NB4 (cell line): ENCODE data around the gene PLA2G1B.

Source experiments
- DNase-seq: peaks from one replicate; pipeline ENCODE4 v3.0.0; 2010; ENCODE audit warnings: low read depth
- H3K4me3 ChIP-seq: one replicate; pipeline ENCODE4 v1.5.1; 2011; ENCODE audit warnings: mild to moderate bottlenecking, low read depth, low read length, moderate library complexity
- MYC ChIP-seq: IDR thresholded peaks from 2 replicates; pipeline ENCODE4 v1.6.1; 2011; ENCODE audit warnings: low read depth, low read length
- POLR2A ChIP-seq: IDR thresholded peaks from 2 replicates; pipeline ENCODE4 v1.6.1; 2011; ENCODE audit warnings: mild to moderate bottlenecking; ENCODE audit not compliant: insufficient read length; ENCODE audit errors: extremely low read depth
- TF ChIP-seq, protein P1 (sequence below): IDR thresholded peaks from 2 replicates; pipeline ENCODE4 v1.6.1; 2011; ENCODE audit warnings: low read depth, low read length
- TF ChIP-seq, protein P2 (sequence below): IDR thresholded peaks from one replicate; pipeline ENCODE4 v1.5.1; 2012; ENCODE audit warnings: low read depth, low read length

The PLA2G1B gene

DNA sequence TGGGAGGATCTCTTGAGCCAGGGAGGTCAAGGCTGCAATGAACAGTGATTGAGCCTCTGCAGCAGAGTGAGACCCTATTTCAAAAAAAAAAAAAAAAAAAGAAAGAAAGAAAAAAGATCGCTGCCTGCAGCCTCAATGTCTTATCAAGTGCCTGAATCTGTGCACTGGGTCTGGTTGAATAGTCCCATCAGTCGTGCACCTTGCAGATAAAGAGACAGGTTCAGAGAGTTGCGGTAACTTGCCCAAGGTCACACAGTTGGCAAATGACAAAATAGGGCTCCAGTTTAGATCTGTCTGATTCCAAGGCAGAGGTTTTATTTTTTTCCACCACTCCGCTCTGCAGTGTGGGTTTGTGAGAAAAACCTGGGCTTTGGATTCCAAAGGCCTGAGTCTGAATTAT is 649 bp upstream of the PLA2G1B start:
- TF ChIP-seq POLR2A (no peak), MYC (no peak)
- TF ChIP-seq, protein P1, sequence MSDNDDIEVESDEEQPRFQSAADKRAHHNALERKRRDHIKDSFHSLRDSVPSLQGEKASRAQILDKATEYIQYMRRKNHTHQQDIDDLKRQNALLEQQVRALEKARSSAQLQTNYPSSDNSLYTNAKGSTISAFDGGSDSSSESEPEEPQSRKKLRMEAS: no peak
- TF ChIP-seq, protein P2, sequence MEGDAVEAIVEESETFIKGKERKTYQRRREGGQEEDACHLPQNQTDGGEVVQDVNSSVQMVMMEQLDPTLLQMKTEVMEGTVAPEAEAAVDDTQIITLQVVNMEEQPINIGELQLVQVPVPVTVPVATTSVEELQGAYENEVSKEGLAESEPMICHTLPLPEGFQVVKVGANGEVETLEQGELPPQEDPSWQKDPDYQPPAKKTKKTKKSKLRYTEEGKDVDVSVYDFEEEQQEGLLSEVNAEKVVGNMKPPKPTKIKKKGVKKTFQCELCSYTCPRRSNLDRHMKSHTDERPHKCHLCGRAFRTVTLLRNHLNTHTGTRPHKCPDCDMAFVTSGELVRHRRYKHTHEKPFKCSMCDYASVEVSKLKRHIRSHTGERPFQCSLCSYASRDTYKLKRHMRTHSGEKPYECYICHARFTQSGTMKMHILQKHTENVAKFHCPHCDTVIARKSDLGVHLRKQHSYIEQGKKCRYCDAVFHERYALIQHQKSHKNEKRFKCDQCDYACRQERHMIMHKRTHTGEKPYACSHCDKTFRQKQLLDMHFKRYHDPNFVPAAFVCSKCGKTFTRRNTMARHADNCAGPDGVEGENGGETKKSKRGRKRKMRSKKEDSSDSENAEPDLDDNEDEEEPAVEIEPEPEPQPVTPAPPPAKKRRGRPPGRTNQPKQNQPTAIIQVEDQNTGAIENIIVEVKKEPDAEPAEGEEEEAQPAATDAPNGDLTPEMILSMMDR: no peak
- H3K4me3 ChIP-seq: no peak overlapping the region
- no peak for DNase-seq

GRCh38 chr12:120324841-120325417 is 2.6 kb downstream of the PLA2G1B start:
- TF ChIP-seq MYC (no peak), POLR2A (no peak)
- no peak overlapping the region for H3K4me3 ChIP-seq
- DNase-seq: no peak

GRCh38 chr12:120323772-120324171 is 3.8 kb downstream of the PLA2G1B start:
- no peak for DNase-seq
- no peak for TF ChIP-seq POLR2A
- no peak for TF ChIP-seq MYC
- TF ChIP-seq, protein P1: no peak
- TF ChIP-seq, protein P2: no peak

DNA sequence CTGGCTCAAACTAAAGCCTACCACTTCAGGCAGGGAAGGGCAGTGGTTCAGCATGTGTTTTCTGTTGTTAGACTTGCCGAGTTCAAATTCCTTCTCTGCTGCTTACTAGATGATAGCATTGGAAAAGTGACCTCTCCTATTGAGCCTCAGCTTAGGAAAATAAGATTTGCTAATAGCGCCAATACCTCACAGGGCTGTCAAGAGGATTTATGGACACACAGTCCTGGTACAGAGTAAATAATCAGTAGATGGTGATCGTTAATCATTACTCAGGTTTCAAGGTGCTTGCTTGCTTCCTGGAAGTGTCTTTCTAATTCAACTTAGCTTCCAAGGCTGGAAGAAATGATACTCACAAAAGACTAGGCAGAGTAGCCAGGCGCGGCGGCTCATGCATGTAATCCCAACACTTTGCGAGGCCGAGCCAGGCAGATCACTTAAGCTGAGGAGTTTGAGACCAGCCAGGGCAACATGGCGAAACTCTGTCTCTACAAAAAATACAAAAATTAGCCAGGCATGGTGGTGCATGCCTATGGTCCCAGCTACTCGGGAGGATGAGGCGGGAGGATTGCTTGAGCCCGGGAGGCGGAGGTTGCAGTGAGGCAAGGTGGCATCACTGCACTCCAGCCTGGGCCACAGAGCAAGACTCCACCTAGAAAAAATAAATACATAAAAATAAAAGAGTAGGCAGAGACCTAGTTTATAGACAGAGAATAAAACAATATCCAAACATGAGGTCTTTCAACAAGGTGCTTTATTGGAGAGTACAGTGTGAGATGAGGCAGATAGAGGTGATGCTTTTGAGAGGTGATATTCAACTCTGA is 6.0 kb downstream of the PLA2G1B start:
- TF ChIP-seq, protein P1: no peak
- TF ChIP-seq, protein P2: no peak
- no peak for TF ChIP-seq MYC
- TF ChIP-seq POLR2A: no peak
- no peak for DNase-seq
- H3K4me3 ChIP-seq: no peak overlapping the region

More at GRCh38 chr12:120323772-120324171, 3.8 kb downstream of the PLA2G1B start:
- H3K4me3 ChIP-seq: no peak overlapping the region

- TF ChIP-seq POLR2A: peak; percentile 93
- peak; percentile 90 for TF ChIP-seq MYC
- TF ChIP-seq, protein P1: peak; percentile 100
- TF ChIP-seq, protein P2: peak; percentile 36
- peak; percentile 100 for DNase-seq
- peak overlapping the region; percentile 80 for H3K4me3 ChIP-seq
Observed at GRCh38 chr12:120317224-120318105, 10.1 kb downstream of the PLA2G1B start.
